DMS153 treated with DMSO at 0.1 percent for 48 hours (cell line): ENCODE measurements around the gene MEAF6.
"Not testable (repeated sequence)": the region's sequence is repeated elsewhere in the genome, so short reads cannot be mapped to it uniquely, and the experiment has no call there.

ENCODE experiments used
- DNase-seq: peaks from one replicate; lab custom pipeline; 2025; ENCODE audit not compliant: unreplicated experiment; lab: John Stamatoyannopoulos, UW

MEAF6 gene

DNA sequence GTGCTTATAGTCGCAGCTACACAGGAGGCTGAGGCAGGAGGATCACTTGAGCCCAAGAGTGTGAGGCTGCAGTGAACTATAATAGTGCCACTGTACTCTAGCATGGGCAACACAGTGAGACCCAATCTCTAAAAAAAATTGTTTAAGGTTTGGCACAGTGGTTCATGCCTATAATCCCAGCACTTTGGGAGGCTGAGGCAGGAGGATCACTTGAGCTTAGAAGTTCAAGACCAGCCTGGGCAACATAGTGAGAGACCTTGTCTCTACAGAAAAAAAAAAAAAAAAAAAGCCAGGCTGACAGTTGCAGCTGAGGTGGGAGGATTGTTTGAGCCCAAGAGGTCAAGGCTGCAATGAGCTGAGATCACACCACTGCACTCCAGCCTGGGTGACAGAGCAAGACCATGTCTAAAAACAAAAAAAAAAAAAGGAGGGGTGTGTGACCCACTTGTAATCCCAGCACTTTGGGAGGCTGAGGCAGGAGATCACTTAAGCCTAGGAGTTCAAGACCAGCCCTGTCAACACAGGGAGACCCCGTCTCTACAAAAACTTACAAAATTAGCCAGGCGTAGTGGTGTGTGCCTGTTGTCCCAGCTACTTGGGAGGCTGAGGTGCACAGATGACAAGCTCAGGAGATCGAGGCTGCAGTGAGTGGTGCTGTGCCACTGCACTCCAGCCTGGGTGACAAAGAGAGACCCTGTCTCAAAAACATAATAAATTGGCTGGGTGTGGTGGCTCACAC lies 18.0 kb upstream of the MEAF6 start:
- DNase-seq = not testable (repeated sequence)

DNA sequence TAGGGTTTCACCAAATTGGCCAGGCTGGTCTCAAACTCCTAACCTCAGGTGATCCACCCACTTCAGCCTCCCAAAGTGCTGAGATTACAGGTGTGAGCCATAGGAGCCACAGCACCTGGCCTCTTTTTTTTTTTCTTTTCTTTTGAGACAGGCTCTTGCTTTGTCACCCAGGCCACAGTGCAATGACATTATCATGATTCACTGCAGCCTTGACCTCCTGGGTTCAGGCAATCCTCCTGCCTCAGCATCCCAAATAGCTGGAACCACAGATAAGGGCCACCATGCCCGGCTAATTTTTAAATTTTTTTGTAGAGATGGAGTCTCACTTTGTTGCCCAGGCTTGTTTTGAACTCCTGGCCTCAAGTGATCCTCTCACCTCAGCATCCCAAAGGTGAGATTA lies 15.3 kb upstream of the MEAF6 start:
- DNase-seq = not testable (repeated sequence)

DNA sequence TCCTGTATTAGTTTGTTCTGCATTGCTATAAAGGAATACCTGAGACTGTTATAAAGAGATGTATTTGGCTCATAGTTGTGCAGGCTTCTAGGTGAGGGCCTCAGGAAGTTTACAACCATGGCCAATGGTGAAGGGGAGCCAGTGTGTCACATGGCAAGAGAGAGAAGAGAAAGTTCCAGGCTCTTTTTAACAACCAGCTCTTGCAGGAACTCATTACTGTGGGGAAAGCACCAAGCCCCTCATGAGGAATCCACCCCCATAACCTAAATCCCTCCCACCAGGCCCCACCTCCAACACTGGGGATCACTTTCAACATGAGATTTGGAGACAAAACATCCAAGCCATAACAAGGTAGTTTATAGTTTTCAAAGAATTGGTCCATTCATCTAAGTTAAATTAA lies 5.0 kb upstream of the MEAF6 start:
- no peak for DNase-seq

- not testable (repeated sequence) for DNase-seq
These were observed 4.4 kb upstream of the MEAF6 start for GRCh38 chr1:37518929-37519328.

DNA sequence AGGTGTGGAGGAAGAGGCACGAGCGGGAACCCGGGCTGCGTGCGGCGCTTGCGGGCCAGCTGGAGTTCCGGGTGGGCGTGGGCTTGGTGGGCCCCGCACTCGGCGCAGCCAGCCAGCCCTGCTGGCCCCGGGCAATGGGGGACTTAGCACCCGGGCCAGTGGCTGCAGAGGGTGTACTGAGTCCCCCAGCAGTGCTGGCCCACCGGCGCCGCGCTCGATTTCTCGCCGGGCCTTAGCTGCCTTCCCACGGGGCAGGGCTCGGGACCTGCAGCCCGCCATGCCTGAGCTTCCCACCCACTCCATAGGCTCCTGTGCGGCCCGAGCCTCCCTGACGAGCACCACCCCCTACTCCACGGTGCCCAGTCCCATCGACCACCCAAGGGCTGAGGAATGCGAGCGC lies 3.7 kb upstream of the MEAF6 start:
- not testable (repeated sequence) for DNase-seq

DNA sequence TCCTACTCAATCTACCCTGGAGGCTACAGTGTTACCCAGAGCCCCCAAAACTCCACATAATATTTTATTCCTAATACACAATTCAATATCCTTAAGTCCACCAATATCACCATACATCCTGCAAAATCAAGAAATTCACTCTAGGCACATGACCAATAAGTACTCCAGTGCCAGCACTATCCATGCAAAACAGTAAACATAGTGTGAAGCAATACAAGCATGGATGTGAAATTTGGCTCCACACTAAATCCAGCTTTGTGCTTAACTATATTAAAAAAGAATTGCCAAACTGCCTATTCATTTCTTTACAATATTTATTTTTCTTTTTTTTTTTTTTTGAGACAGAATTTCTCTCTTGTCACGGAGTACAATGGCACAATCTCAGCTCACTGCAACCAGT lies 3.0 kb upstream of the MEAF6 start:
- DNase-seq = no peak

- no peak for DNase-seq
These were observed 844 bp upstream of the MEAF6 start for GRCh38 chr1:37515185-37516034.

DNA sequence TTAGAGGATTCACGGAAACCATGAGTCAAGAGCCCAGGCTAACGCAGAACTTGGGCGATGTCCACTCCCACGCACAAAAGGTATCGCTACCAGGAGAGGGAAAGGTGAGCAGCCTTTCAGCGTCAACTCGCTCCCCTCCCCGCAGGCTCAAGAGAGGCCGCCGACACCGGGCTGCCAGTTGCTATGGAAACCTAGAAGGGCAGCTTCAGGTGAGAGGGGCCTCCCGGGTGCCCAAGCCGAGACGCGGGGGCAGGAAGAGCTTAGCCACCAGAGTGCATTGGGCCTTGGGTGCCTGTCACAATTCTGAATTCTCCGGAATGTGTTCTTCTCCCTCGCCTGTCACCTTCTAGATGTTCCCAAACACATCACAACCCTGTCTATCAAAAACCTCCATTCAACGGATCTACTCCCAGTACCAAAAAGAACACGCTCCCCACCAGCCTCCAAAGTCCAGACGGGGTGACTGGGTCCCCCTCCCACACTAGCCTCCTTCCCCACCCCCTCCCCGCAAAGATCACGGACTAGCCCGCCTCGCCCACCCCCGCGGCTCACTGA lies 694 bp downstream of the MEAF6 start:
- peak; percentile 34 for DNase-seq

DNA sequence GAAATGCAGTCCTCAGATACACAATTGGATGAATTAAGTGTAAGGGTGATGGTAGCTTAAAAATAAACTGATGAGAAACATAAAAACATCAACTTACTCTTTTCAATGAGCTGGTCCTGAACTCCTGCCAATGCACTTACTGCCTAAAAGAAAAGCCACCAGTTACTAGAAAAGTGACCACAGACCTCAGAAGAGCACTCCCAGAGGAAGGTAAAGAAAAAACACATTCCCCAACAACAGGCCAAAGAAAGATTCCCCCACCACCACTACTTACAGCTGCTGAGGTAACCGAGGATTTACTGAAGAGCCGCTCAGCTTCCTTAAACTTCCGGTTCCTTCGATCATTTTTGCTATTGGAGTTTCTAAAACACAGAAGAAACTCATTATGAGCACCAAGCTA lies 5.4 kb downstream of the MEAF6 start:
- no peak for DNase-seq

DNA sequence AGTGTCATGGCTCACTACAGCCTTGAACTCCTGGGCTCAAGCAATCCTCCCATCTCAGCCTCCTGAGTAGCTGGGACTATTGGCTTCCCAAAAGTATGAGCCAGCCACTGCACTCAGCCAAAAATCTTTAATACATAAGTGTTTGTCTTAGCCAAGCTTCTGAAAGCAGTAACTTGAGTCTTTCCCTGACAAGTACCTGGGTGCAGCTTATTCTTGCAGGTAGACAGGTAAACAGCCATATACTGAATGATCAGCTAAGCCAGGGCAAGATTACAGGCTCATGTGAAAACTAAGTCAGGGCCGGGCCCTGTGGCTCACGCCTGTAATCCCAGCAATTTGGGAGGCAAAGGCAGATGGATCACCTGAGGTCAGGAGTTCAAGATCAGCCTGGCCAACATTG lies 7.8 kb downstream of the MEAF6 start:
- DNase-seq = no peak

DNA sequence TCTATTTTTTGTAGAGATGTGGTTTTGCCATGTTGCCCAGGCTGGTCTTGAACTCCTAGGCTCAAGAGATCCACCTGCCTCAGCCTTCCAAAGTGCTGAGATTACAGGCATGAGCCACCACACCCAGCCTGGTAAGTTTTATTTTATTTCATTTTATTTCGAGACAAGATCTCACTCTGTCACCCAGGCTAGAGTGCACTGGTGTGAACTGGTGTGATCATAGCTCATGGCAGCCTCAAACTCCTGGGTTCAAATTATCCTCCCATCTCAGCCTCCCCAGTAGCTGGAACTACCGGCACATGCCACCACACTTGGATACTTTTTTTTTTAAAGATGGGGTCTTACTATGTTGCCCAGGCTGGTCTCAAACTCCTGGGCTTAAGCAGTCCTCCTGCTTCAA lies 11.8 kb downstream of the MEAF6 start:
- not testable (repeated sequence) for DNase-seq

DNA sequence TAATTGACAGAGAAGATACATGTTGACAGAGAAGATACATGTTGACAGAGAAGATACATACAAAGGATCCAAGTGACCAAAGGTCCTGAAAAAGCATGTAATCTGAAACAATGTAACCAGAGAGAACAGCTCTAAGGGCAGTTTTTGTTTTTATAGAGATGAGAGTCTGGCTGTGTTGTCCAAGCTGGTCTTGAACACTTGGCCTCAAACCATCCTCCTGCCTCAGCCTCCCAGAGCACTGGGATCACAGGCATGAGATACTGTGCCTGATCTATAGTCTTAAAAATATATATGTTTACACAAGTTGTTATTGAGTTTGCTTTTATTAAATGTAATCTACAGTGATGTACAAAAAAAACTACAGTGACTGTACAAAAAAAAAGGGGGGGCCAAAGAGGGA lies 12.5 kb downstream of the MEAF6 start:
- DNase-seq = no peak

DNA sequence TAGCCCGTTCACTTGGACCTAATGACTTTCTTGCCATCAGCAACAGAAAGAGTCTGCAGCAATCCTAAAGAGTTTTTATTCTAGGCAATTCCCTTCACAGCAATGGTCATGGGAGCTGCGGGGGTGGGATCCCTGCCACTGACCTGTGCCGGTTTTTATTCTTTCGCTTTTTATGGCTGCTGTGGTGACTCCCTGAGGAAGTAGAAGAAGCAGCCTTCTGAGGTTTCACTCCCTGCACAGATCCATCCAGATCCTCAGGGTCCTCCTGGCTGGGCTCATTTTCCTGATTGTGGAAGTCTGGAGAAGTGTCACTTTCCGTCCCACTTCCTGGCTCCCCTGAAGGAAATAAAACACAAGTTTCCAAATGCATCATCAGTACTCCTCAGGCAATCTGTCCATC lies 12.9 kb downstream of the MEAF6 start:
- DNase-seq = no peak

GRCh38 chr1:37498872-37499617 lies 15.5 kb downstream of the MEAF6 start:
- peak; percentile 56 for DNase-seq

DNA sequence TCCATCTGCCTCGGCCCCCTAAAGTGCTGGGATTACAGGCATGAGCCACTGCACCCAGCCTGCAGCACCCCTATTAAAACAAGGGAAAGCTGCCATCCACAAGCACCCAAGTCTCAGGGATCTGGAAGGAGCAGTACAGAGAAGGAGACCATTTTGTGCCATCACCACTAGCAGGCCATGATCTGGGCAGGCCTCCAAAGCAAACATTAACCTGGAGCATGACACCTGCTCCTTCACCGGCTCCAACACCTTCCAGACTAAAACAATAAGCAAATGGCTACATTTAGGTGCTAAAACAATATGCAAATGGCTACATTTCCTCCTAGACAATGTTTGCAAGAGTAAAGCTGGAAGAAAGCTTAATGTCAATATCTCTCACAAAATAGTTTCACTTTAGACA lies 16.7 kb downstream of the MEAF6 start:
- DNase-seq = peak; percentile 94

DNA sequence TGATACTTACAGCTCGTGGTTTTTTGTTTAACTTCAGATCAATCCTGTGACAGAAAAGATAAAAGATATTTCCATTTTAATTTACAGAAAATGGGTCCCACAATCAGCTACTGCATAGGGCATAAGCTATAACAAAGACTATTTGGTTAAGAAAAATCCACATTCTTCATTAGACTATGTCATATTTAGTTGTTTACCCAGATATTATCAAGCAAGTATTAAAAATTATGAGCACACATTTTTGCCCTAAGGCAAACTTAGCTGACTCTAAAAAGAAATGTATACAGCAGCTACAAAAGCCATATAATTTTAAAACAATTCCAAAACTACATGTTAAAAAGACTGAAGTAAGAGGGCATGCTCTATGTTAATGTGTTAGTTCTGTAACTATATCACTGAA lies 18.7 kb downstream of the MEAF6 start:
- no peak for DNase-seq

- DNase-seq = no peak
These were observed 21.0 kb downstream of the MEAF6 start for GRCh38 chr1:37493336-37494098.

GRCh38 chr1:37487619-37487984 lies 27.0 kb downstream of the MEAF6 start:
- DNase-seq = no peak

DNA sequence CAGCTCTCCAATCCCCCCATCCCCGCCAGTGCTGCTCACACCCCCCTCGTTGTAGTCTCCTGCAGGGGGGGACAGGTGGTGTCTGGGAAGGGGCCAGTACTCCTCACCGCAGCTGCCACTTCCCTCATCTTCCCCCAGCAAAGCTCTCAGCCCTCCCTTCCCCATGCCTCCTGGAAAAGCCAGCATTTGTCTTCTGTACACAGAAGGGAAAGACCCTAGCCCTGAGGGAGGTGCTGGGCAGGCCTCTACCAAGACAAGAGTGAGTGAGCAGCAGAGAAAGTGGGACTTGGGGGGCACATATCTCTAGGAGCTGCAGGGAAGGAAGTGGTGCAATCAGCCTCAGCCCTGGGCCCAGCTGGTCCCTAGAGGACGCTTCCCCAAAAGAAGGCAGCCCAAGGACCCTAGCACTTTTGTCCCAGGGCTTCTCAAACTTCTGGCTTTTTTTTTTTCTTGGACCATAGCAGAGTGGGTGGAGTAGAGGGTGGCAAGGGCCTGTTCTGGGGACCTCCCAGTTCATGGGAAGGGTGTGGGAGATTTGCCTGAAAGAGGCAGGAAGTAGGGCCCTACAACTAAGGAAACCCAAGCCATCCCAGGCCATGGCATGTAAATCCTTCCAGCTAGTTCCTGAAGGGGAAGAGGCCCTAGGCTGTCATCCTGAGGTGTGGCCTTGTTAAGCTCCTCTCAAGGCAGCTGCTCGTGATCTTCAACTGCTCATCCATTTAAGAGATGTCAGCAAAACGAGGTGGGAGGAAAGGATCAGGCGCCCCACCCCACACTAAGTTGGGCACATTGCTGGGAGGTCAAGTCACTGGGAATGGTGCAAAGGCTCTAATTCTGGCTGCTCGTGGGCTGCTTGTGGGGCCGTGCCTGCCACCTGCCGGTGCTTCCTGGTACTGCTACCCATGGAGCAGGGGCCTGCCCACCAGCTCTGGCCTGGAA lies 27.6 kb downstream of the MEAF6 start:
- peak; percentile 53 for DNase-seq
